ENCODE data around the gene CCL1. TPM values are rescaled to one million over a fixed set of nuclear protein-coding genes. Genes with fewer than 3 reads are reported as not detected.
"Not testable (repeated sequence)": the region's sequence is repeated elsewhere in the genome, so short reads cannot be mapped to it uniquely, and the experiment has no call there.

CCL1 gene
- total and polyA plus RNA-seq, 2 donors = not detected

- Histone ChIP-seq H3K4me3 (ENCODE audit: low read depth, low read length) (no peak overlapping the region), H3K27ac (ENCODE audit: low read depth) (no peak overlapping the region), H3K4me1 (ENCODE audit: insufficient read depth) (no peaks in the 10 kb centered on the region), H3K36me3 (ENCODE audit: insufficient read depth) (no peaks in the 10 kb centered on the region)
- WGBS = 83% methylated on average over 11 of the region's 11 CpGs
- no peak for DNase-seq (ENCODE audit: extremely low spot score)
Observed at GRCh38 chr17:34360601-34361270, 2.3 kb downstream of the CCL1 start.

GRCh38 chr17:34358631-34359030, 4.4 kb downstream of the CCL1 start:
- no peak overlapping the region for H3K27ac ChIP-seq (ENCODE audit: low read depth)
- DNase-seq (ENCODE audit: extremely low spot score) = no peak
- WGBS = 94% methylated on average over 3 of the region's 3 CpGs
- no peaks in the 10 kb centered on the region for H3K36me3 ChIP-seq (ENCODE audit: insufficient read depth)
- H3K4me1 ChIP-seq (ENCODE audit: insufficient read depth) = no peaks in the 10 kb centered on the region
- H3K4me3 ChIP-seq (ENCODE audit: low read depth, low read length) = no peak overlapping the region

DNA sequence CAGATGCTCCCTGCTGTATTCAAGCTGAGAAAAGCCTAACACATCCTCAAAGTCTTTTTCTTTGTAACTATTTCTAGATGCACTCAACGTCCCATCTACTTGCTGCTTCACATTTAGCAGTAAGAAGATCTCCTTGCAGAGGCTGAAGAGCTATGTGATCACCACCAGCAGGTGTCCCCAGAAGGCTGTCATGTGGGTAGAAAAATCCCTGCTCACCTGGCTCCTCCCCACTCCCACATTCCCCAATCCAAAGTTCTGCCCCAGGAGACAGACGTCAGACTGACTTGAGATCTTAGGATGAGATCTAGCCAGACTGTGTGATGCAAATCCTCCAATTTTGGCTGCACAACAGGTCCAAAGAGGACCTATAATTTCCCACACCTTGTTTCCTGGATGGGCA, 5.6 kb downstream of the CCL1 start:
- Histone ChIP-seq H3K4me1 (ENCODE audit: insufficient read depth) (no peaks in the 10 kb centered on the region), H3K27ac (ENCODE audit: low read depth) (no peak overlapping the region), H3K36me3 (ENCODE audit: insufficient read depth) (no peaks in the 10 kb centered on the region), H3K4me3 (ENCODE audit: low read depth, low read length) (no peak overlapping the region)
- DNase-seq (ENCODE audit: extremely low spot score) = no peak
- WGBS = 74% methylated on average over 2 of the region's 2 CpGs

DNA sequence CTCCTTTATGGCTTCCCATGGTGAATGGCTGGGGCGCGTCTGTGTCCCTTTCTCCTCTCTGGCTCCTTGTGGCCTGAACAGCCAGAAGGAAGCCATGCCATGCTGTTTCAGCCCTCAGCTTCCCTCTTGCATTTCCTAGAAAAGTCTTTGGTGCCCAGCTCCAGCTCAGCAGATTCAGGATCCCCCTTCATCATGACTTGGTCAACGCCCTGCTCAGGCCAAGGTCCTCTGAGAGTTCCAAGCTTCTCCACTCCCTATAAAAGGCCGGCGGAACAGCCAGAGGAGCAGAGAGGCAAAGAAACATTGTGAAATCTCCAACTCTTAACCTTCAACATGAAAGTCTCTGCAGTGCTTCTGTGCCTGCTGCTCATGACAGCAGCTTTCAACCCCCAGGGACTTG, 6.8 kb downstream of the CCL1 start, which contains the start of gene CCL13:
Gene CCL13 (plus strand): TSS at position 287 of the 400 bp plus-strand sequence. CDS start 47 bp downstream, at position 334.
- DNase-seq (ENCODE audit: extremely low spot score) = no peak
- WGBS = 87% methylated on average over 5 of the region's 5 CpGs
- Histone ChIP-seq H3K4me1 (ENCODE audit: insufficient read depth) (no peaks in the 10 kb centered on the region), H3K27ac (ENCODE audit: low read depth) (no peak within 1 kb of the TSS), H3K36me3 (ENCODE audit: insufficient read depth) (no peaks in the 10 kb centered on the region), H3K4me3 (ENCODE audit: low read depth, low read length) (no peak within 1 kb of the TSS)

DNA sequence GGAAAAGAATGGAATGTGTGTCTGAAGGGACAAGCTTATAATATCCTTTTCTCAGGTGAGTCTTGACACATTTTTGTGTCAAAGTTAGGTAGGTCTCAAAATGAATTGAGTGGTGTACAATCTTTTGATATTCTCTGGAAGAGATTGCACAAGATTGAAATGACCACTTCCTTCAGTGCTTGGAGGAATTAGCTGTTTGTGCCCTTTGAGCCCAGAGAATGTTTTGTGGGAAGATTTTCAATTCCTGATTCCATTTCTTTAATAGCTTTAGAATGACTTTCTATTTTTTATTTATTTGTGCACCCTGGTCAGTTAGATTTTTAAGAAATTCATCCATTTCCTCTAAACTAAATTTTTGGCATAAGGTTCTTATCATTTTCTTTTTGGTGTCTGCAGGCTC, 8.4 kb downstream of the CCL1 start:
- H3K4me1 ChIP-seq (ENCODE audit: insufficient read depth) = no peaks in the 10 kb centered on the region
- H3K36me3 ChIP-seq (ENCODE audit: insufficient read depth) = no peaks in the 10 kb centered on the region
- no peak overlapping the region for H3K27ac ChIP-seq (ENCODE audit: low read depth)
- no peak for DNase-seq (ENCODE audit: extremely low spot score)
- no peak overlapping the region for H3K4me3 ChIP-seq (ENCODE audit: low read depth, low read length)

GRCh38 chr17:34352191-34352590, 10.8 kb downstream of the CCL1 start:
- no peak for DNase-seq (ENCODE audit: extremely low spot score)
- Histone ChIP-seq H3K36me3 (ENCODE audit: insufficient read depth) (no peaks in the 10 kb centered on the region), H3K4me1 (ENCODE audit: insufficient read depth) (no peaks in the 10 kb centered on the region), H3K4me3 (ENCODE audit: low read depth, low read length) (no peak overlapping the region), H3K27ac (ENCODE audit: low read depth) (no peak overlapping the region)

GRCh38 chr17:34351096-34351495, 11.9 kb downstream of the CCL1 start:
- H3K27ac ChIP-seq (ENCODE audit: low read depth) = no peak overlapping the region
- no peaks in the 10 kb centered on the region for H3K36me3 ChIP-seq (ENCODE audit: insufficient read depth)
- H3K4me3 ChIP-seq (ENCODE audit: low read depth, low read length) = no peak overlapping the region
- DNase-seq (ENCODE audit: extremely low spot score) = no peak
- no peaks in the 10 kb centered on the region for H3K4me1 ChIP-seq (ENCODE audit: insufficient read depth)
- 53% methylated on average over 1 of the region's 1 CpG for WGBS

- no peak overlapping the region for H3K27ac ChIP-seq (ENCODE audit: low read depth)
Observed at GRCh38 chr17:34349751-34350150, 13.3 kb downstream of the CCL1 start.

GRCh38 chr17:34347063-34347462, 16.0 kb downstream of the CCL1 start:
- DNase-seq (ENCODE audit: extremely low spot score) = no peak
- Histone ChIP-seq H3K27ac (ENCODE audit: low read depth) (no peak overlapping the region), H3K36me3 (ENCODE audit: insufficient read depth) (no peaks in the 10 kb centered on the region), H3K4me3 (ENCODE audit: low read depth, low read length) (no peak overlapping the region), H3K4me1 (ENCODE audit: insufficient read depth) (no peaks in the 10 kb centered on the region)
- 70% methylated on average over 4 of the region's 4 CpGs for WGBS

More at GRCh38 chr17:34349751-34350150, 13.3 kb downstream of the CCL1 start:
- DNase-seq (ENCODE audit: extremely low spot score) = no peak
- no peak overlapping the region for H3K4me3 ChIP-seq (ENCODE audit: low read depth, low read length)
- no peaks in the 10 kb centered on the region for H3K36me3 ChIP-seq (ENCODE audit: insufficient read depth)
- 78% methylated on average over 4 of the region's 4 CpGs for WGBS
- H3K4me1 ChIP-seq (ENCODE audit: insufficient read depth) = no peaks in the 10 kb centered on the region

GRCh38 chr17:34341916-34342315, 21.1 kb downstream of the CCL1 start:
- Histone ChIP-seq H3K27ac (ENCODE audit: low read depth) (no peak overlapping the region), H3K4me3 (ENCODE audit: low read depth, low read length) (no peak overlapping the region), H3K36me3 (ENCODE audit: insufficient read depth) (no peaks in the 10 kb centered on the region), H3K4me1 (ENCODE audit: insufficient read depth) (no peaks in the 10 kb centered on the region)
- WGBS = 74% methylated on average over 2 of the region's 2 CpGs
- no peak for DNase-seq (ENCODE audit: extremely low spot score)

- WGBS = 87% methylated on average over 3 of the region's 3 CpGs
- DNase-seq (ENCODE audit: extremely low spot score) = no peak
- H3K4me3 ChIP-seq (ENCODE audit: low read depth, low read length) = no peak overlapping the region
Observed at GRCh38 chr17:34339138-34339770, 23.8 kb downstream of the CCL1 start.

GRCh38 chr17:34337701-34338100, 25.3 kb downstream of the CCL1 start:
- no peak for DNase-seq (ENCODE audit: extremely low spot score)
- Histone ChIP-seq H3K4me1 (ENCODE audit: insufficient read depth) (no peaks in the 10 kb centered on the region), H3K36me3 (ENCODE audit: insufficient read depth) (no peaks in the 10 kb centered on the region), H3K27ac (ENCODE audit: low read depth) (no peak overlapping the region), H3K4me3 (ENCODE audit: low read depth, low read length) (no peak overlapping the region)
- WGBS = 65% methylated on average over 1 of the region's 1 CpG

More at GRCh38 chr17:34339138-34339770, 23.8 kb downstream of the CCL1 start:
- Histone ChIP-seq H3K36me3 (ENCODE audit: insufficient read depth) (no peaks in the 10 kb centered on the region), H3K27ac (ENCODE audit: low read depth) (no peak overlapping the region), H3K4me1 (ENCODE audit: insufficient read depth) (no peaks in the 10 kb centered on the region)

GRCh38 chr17:34327580-34327979, 35.5 kb downstream of the CCL1 start:
- not testable (repeated sequence) for DNase-seq (ENCODE audit: extremely low spot score); H3K36me3 ChIP-seq (ENCODE audit: insufficient read depth); H3K4me1 ChIP-seq (ENCODE audit: insufficient read depth); H3K4me3 ChIP-seq (ENCODE audit: low read depth, low read length); H3K27ac ChIP-seq (ENCODE audit: low read depth)
- 33% methylated on average over 4 of the region's 4 CpGs for WGBS

GRCh38 chr17:34321964-34322363, 41.1 kb downstream of the CCL1 start:
- Histone ChIP-seq H3K4me1 (ENCODE audit: insufficient read depth) (no peaks in the 10 kb centered on the region), H3K36me3 (ENCODE audit: insufficient read depth) (no peaks in the 10 kb centered on the region), H3K4me3 (ENCODE audit: low read depth, low read length) (no peak overlapping the region), H3K27ac (ENCODE audit: low read depth) (no peak overlapping the region)
- no peak for DNase-seq (ENCODE audit: extremely low spot score)
